ENCODE results near the gene TMEM198. TPM values are rescaled to one million over a fixed set of nuclear protein-coding genes. Genes with fewer than 3 reads are reported as not detected.

Gene TMEM198
- total and polyA plus RNA-seq, 3 experiments from 2014 or later = 5.2 to 6.0 TPM; not detected in 1

DNA sequence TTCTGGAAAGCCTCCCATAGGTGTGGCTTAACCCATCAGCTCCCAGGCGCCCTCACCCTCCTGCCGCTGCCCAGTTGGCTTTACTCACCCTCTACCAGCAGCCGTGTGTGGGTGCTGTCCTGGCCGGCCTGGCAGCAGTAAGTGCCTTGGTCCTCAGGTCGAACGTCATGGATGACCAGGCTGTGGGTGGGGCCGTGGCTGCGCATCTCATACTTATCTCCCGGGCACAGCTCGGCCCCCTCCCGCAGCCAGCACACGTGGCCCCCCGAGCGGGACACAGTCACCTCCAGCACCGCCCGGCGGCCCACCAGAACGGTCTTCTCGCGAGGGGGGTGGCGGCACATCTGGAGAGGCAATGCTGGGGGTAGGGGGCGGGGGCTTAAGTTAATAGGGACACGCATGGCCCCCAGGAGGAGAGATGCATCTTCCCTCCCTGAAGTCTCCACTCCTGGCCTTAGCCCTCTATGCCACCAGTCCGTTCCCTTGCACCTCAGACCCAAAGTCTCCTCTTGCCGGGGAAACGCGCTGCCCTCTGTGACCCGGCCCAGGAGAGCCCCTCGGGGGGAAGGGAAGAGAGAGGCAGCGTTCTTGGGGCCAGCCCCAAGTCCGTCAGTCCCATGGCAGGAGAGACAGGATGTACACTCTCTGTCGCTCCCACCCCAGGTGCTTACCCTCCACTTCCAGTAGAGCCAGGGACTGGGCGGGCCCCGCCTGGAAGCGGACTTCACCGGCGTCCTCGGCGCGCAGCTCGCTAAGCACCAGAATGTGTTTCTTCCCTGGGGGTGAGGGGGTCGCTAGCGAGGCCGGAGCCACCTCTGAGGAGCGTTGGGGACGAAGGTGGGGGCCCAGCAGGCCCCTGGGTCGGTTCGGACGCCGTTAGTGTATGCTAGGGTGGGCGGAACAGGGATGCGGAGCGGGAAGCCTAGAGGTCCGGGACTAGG is 7.9 kb downstream of the TMEM198 start:
- peaks cover 7% of the 10 kb centered on the region for H3K4me1 ChIP-seq (ENCODE audit: insufficient read depth, low read length)
- POLR2A ChIA-PET = interaction anchor here (1.0 kb wide), 1 partner anchor 164 kb away, joined by 4 read pairs; the partner anchor contains the start of gene DNPEP
- no peaks in the 10 kb centered on the region for H3K9me3 ChIP-seq (ENCODE audit: low read length)
- Mint-ChIP-seq H3K4me1 (peaks cover 0 to 16% (median 9%) of the 10 kb centered on the region in 3 donors), H3K9me3 (no peaks in the 10 kb centered on the region), H3K4me3 (peak overlapping the region; percentile 55 to 91 (median 69)), H3K27me3 (peaks cover 37 to 72% of the 10 kb centered on the region in 2 donors), H3K27ac (peak overlapping the region in 3 of 8 donors; percentile 11 to 47 (median 26)), H3K36me3 (no peaks in the 10 kb centered on the region)
- DNase-seq = peak in 1 of 5 donors; percentile 26
- H3K27me3 ChIP-seq (ENCODE audit: insufficient read depth, low read length, poor library complexity, severe bottlenecking) = peaks cover 26% of the 10 kb centered on the region
- CTCF ChIA-PET = interaction anchor here (0.8 to 6.3 kb wide), 4 partner anchors 9 to 14 kb away, joined by 4 to 34 read pairs (median 6); partner anchors contain the start of genes CHPF and TMEM198
- H3K27ac ChIP-seq (ENCODE audit: low read depth, low read length) = no peak overlapping the region
- no peaks in the 10 kb centered on the region for H3K36me3 ChIP-seq (ENCODE audit: insufficient read depth, low read length)
- H3K4me3 ChIP-seq (ENCODE audit: low read length) = peak overlapping the region; percentile 32

DNA sequence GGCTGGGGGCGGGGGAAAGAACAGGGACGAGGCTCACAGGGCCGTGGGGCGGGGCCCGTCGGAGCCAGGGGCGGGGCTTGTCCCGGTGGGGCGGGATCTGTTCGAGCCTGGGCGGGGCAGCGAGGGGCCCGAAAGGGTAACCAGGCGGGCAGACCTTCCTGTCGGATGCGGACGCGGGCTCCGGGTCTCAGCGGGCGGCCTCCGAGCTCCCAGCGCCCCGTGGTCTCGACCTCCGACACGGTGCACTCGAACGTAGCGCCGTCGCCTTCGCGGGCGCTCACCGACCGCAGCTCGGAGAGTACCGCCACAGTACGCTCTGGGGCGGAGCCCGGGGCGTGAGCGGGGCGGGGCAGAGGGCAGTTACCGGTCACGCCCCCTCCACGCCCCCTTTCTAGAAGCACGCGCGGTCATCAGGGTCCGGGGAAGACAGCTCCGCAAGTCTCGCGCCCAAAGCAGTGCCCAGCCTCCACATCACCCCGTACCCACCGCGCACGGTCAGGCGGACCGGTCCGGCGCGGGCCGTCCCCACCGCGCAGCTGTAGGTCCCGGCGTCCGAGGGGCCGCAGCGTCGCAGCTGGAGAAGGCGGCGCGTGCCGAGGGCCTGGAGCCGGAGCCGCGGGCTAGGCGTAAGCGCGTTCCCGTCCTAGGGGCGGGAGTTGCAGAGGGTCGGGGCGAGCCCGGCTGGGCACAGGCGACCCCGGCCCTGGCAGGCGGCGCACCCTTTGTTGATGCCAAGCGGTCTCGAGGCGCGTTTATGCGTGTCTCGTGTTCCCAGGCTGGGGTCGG is 8.7 kb downstream of the TMEM198 start:
- H3K9me3 Mint-ChIP-seq = no peaks in the 10 kb centered on the region
- H3K27me3 ChIP-seq (ENCODE audit: insufficient read depth, low read length, poor library complexity, severe bottlenecking) = peaks cover 26% of the 10 kb centered on the region

DNA sequence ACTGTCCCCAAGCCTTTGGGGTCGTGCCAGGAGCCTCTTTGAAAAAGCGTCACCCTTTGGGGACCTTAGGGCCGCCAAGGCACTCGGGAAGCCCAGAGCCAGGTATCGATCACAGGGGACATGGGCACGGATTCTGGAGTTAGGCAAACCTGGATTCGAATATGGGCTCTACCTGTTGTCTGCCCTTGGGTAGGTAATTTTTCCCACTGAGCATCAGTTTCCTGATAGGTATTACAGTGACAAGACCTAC is 9.3 kb downstream of the TMEM198 start:
- POLR2A ChIA-PET = interaction anchor here (1.0 kb wide), 1 partner anchor 165 kb away, joined by 4 read pairs; the partner anchor contains the start of gene DNPEP
- CTCF ChIA-PET = interaction anchor here (6.3 kb wide), 1 partner anchor 11 kb away, joined by 34 read pairs; the partner anchor contains the start of genes CHPF and TMEM198
- DNase-seq = no peak
- Histone ChIP-seq H3K4me3 (ENCODE audit: low read length) (peak overlapping the region; percentile 32), H3K4me1 (ENCODE audit: insufficient read depth, low read length) (peaks cover 7% of the 10 kb centered on the region), H3K36me3 (ENCODE audit: insufficient read depth, low read length) (no peaks in the 10 kb centered on the region), H3K27ac (ENCODE audit: low read depth, low read length) (no peak overlapping the region), H3K27me3 (ENCODE audit: insufficient read depth, low read length, poor library complexity, severe bottlenecking) (peaks cover 26% of the 10 kb centered on the region), H3K9me3 (ENCODE audit: low read length) (no peaks in the 10 kb centered on the region)
- H3K27me3 Mint-ChIP-seq = peaks cover 34 to 68% of the 10 kb centered on the region in 2 donors
- H3K27ac Mint-ChIP-seq = no peak overlapping the region
- H3K4me3 Mint-ChIP-seq = peak overlapping the region in 6 of 7 donors; percentile 41 to 62 (median 54)
- no peaks in the 10 kb centered on the region for H3K9me3 Mint-ChIP-seq
- peaks cover 0 to 16% (median 9%) of the 10 kb centered on the region in 3 donors for H3K4me1 Mint-ChIP-seq
- no peaks in the 10 kb centered on the region for H3K36me3 Mint-ChIP-seq

More for the DNA sequence above, 8.7 kb downstream of the TMEM198 start:
- H3K4me3 ChIP-seq (ENCODE audit: low read length) = peak overlapping the region; percentile 32
- H3K27ac ChIP-seq (ENCODE audit: low read depth, low read length) = no peak overlapping the region
- H3K36me3 Mint-ChIP-seq = no peaks in the 10 kb centered on the region
- ChIA-PET CTCF (interaction anchor here (1.1 to 6.3 kb wide), 2 partner anchors 10 to 13 kb away, joined by 4 to 34 read pairs; partner anchors contain the start of genes CHPF and TMEM198), POLR2A (interaction anchor here (1.0 kb wide), 1 partner anchor 165 kb away, joined by 4 read pairs; the partner anchor contains the start of gene DNPEP)
- no peaks in the 10 kb centered on the region for H3K9me3 ChIP-seq (ENCODE audit: low read length)
- peaks cover 7% of the 10 kb centered on the region for H3K4me1 ChIP-seq (ENCODE audit: insufficient read depth, low read length)
- peak overlapping the region in 1 of 8 donors; percentile 26 for H3K27ac Mint-ChIP-seq
- H3K4me1 Mint-ChIP-seq = peaks cover 0 to 16% (median 9%) of the 10 kb centered on the region in 3 donors
- no peaks in the 10 kb centered on the region for H3K36me3 ChIP-seq (ENCODE audit: insufficient read depth, low read length)
- peak; percentile 69 to 80 (median 76) for DNase-seq
- H3K4me3 Mint-ChIP-seq = peak overlapping the region; percentile 55 to 91 (median 69)
- H3K27me3 Mint-ChIP-seq = peaks cover 34 to 69% of the 10 kb centered on the region in 2 donors

DNA sequence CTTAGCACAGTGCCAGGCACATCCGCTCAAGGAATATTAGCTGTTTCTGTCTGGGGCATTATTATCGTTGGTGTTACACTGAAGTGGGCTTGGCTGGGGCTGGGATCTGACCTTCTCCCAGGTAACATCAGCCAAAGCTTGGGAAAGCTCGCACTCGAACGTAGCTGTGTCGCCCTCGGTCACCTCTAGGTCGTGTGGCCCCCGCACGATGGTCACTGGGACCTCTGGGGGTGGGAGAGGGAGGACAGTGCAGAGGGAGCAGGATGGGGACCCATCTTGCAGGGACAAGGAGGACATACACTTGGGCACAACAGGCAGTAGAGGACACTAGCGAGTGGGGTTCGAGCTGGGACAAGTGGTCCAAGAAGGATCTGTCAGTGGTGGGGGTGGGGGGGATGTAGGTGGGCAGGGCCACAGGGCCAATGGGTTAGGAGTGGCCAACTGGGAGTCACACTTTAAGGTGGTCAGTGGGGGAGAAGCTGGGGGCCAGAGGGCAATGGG is 9.7 kb downstream of the TMEM198 start:
- CTCF ChIA-PET = interaction anchor here (6.3 kb wide), 1 partner anchor 11 kb away, joined by 34 read pairs; the partner anchor contains the start of genes CHPF and TMEM198
- H3K27me3 Mint-ChIP-seq = peaks cover 35 to 67% of the 10 kb centered on the region in 2 donors
- peaks cover 0 to 16% (median 9%) of the 10 kb centered on the region in 3 donors for H3K4me1 Mint-ChIP-seq
- H3K27ac ChIP-seq (ENCODE audit: low read depth, low read length) = no peak overlapping the region
- peaks cover 7% of the 10 kb centered on the region for H3K4me1 ChIP-seq (ENCODE audit: insufficient read depth, low read length)
- peaks cover 26% of the 10 kb centered on the region for H3K27me3 ChIP-seq (ENCODE audit: insufficient read depth, low read length, poor library complexity, severe bottlenecking)
- POLR2A ChIA-PET = no interaction called here
- no peaks in the 10 kb centered on the region for H3K9me3 Mint-ChIP-seq
- H3K36me3 Mint-ChIP-seq = no peaks in the 10 kb centered on the region
- peak overlapping the region; percentile 41 to 62 (median 57) for H3K4me3 Mint-ChIP-seq
- DNase-seq = no peak
- no peaks in the 10 kb centered on the region for H3K9me3 ChIP-seq (ENCODE audit: low read length)
- H3K27ac Mint-ChIP-seq = peak overlapping the region in 1 of 8 donors; percentile 35
- H3K36me3 ChIP-seq (ENCODE audit: insufficient read depth, low read length) = no peaks in the 10 kb centered on the region
- no peak overlapping the region for H3K4me3 ChIP-seq (ENCODE audit: low read length)

DNA sequence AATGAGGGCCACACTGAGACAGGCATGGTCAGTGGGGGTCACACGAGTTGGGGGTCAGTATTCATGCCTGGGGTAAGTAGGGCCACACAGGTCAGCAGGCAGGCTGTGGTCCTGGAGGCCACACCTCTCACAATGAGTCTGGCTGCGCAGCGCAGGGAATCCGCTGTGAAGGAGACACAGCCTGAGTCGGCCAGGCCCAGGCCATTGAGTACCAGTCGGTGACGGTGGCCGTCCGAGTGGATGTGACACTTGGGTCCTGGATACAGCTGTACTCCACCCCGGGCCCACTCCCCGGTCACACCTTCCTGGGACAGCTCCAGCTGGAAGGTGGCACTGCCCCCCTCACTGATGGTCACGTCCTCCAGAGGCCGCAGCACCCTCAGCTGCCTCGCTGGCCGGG is 10.5 kb downstream of the TMEM198 start:
- peaks cover 26% of the 10 kb centered on the region for H3K27me3 ChIP-seq (ENCODE audit: insufficient read depth, low read length, poor library complexity, severe bottlenecking)
- peak overlapping the region in 2 of 7 donors; percentile 30 to 58 for H3K4me3 Mint-ChIP-seq

GRCh38 chr2:219555956-219556355 is 12.1 kb downstream of the TMEM198 start:
- H3K27ac ChIP-seq (ENCODE audit: low read depth, low read length) = no peak overlapping the region
- POLR2A ChIA-PET = no interaction called here

More for the DNA sequence above, 10.5 kb downstream of the TMEM198 start:
- Mint-ChIP-seq H3K27ac (no peak overlapping the region), H3K4me1 (peaks cover 0 to 16% (median 9%) of the 10 kb centered on the region in 3 donors), H3K36me3 (no peaks in the 10 kb centered on the region), H3K27me3 (peaks cover 38 to 65% of the 10 kb centered on the region in 2 donors), H3K9me3 (no peaks in the 10 kb centered on the region)
- H3K27ac ChIP-seq (ENCODE audit: low read depth, low read length) = no peak overlapping the region
- DNase-seq = no peak
- peaks cover 7% of the 10 kb centered on the region for H3K4me1 ChIP-seq (ENCODE audit: insufficient read depth, low read length)
- no peaks in the 10 kb centered on the region for H3K36me3 ChIP-seq (ENCODE audit: insufficient read depth, low read length)
- ChIA-PET POLR2A (no interaction called here), CTCF (interaction anchor here (6.3 kb wide), 1 partner anchor 12 kb away, joined by 34 read pairs; the partner anchor contains the start of genes CHPF and TMEM198)
- H3K9me3 ChIP-seq (ENCODE audit: low read length) = no peaks in the 10 kb centered on the region
- H3K4me3 ChIP-seq (ENCODE audit: low read length) = no peak overlapping the region

GRCh38 chr2:219556413-219556812 is 12.6 kb downstream of the TMEM198 start:
- no peaks in the 10 kb centered on the region for H3K9me3 Mint-ChIP-seq
- H3K27ac ChIP-seq (ENCODE audit: low read depth, low read length) = no peak overlapping the region
- ChIA-PET POLR2A (no interaction called here), CTCF (interaction anchor here (6.3 kb wide), 1 partner anchor 14 kb away, joined by 34 read pairs; the partner anchor contains the start of genes CHPF and TMEM198)
- H3K27me3 ChIP-seq (ENCODE audit: insufficient read depth, low read length, poor library complexity, severe bottlenecking) = peaks cover 24% of the 10 kb centered on the region
- H3K4me1 Mint-ChIP-seq = peaks cover 0 to 12% (median 7%) of the 10 kb centered on the region in 3 donors
- H3K36me3 Mint-ChIP-seq = no peaks in the 10 kb centered on the region
- no peaks in the 10 kb centered on the region for H3K9me3 ChIP-seq (ENCODE audit: low read length)
- H3K27ac Mint-ChIP-seq = no peak overlapping the region
- H3K4me1 ChIP-seq (ENCODE audit: insufficient read depth, low read length) = peaks cover 7% of the 10 kb centered on the region
- no peak for DNase-seq
- H3K36me3 ChIP-seq (ENCODE audit: insufficient read depth, low read length) = no peaks in the 10 kb centered on the region
- peaks cover 24 to 58% of the 10 kb centered on the region in 2 donors for H3K27me3 Mint-ChIP-seq
- peak overlapping the region in 1 of 7 donors; percentile 48 for H3K4me3 Mint-ChIP-seq
- H3K4me3 ChIP-seq (ENCODE audit: low read length) = no peak overlapping the region

More at GRCh38 chr2:219555956-219556355, 12.1 kb downstream of the TMEM198 start:
- DNase-seq = no peak
- H3K9me3 ChIP-seq (ENCODE audit: low read length) = no peaks in the 10 kb centered on the region
- no peaks in the 10 kb centered on the region for H3K36me3 ChIP-seq (ENCODE audit: insufficient read depth, low read length)
- H3K9me3 Mint-ChIP-seq = no peaks in the 10 kb centered on the region
- no peak overlapping the region for H3K27ac Mint-ChIP-seq
- no peak overlapping the region for H3K4me3 Mint-ChIP-seq
- CTCF ChIA-PET = interaction anchor here (6.3 kb wide), 1 partner anchor 14 kb away, joined by 34 read pairs; the partner anchor contains the start of genes CHPF and TMEM198
- H3K4me1 Mint-ChIP-seq = peaks cover 0 to 15% (median 8%) of the 10 kb centered on the region in 3 donors
- no peaks in the 10 kb centered on the region for H3K36me3 Mint-ChIP-seq
- peaks cover 28 to 56% of the 10 kb centered on the region in 2 donors for H3K27me3 Mint-ChIP-seq
- peaks cover 26% of the 10 kb centered on the region for H3K27me3 ChIP-seq (ENCODE audit: insufficient read depth, low read length, poor library complexity, severe bottlenecking)
- peaks cover 7% of the 10 kb centered on the region for H3K4me1 ChIP-seq (ENCODE audit: insufficient read depth, low read length)
- H3K4me3 ChIP-seq (ENCODE audit: low read length) = no peak overlapping the region

Data from CD8-positive, alpha-beta memory T cell (primary cell).